Measurements from ENCODE around the gene AHCYL2.
A peak's percentile ranks its signal among the peaks of the same experiment; 100 is the strongest.
"Not testable (repeated sequence)": the region's sequence is repeated elsewhere in the genome, so short reads cannot be mapped to it uniquely, and the experiment has no call there.

The AHCYL2 gene

DNA sequence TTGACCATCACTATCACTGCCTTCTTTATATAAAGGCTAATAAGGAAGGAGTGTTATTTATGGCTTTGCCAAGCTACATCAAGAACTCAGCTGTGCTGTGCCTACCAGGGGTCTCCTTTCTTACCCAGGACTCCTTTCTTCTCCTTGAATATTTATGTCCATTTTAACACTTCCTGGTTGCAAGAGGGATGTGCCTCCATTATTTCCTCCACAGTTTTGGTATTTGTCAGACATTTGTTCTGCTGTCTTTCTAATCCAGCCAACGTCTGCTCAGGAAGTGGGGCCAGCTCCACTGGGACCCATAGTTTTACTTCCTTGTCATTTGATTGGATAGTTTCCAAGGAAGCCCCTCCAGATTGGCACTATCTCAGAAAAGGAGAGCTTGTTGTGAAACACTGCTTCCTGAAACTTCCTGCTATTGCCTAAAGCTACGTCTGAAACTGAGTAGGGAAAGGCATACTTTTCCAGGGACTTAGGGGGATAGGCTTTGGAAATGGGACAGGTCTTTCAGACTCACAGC is 202.8 kb downstream of the AHCYL2 start:
- DNase-seq = no peak

DNA sequence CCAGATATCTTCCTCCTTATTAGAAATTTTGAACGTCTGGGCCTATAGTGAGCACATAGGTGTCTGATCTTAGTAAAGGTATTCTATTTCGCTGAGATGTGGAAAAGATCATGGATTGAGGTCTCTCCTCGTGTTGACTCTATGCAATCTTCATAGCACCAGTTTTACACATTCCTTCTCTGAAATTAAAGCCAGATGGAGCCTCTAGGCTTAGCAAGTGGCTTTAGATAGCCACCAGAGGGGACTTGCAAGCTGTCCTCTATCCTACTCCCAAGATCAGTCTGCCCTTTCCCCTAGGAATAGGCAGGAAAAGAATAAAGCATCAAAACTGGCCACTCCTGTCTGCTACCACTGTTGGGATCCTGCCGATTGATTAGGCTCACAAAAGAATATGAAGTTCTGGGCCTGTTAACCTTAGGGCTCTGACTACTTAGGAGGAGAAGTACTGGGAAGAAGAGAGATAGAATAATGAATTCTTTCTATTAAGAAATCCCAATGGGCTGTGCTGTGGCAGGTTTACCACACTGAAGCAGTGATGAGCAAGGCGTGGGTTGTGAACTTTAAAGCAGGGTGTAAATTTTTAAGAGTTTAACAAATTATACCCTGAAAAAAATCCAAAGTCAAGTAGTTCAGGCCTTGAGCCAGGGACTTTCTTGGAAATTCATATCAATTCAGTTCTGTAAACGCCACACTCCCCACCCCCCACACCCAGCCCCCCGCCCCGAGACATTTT is 207.2 kb downstream of the AHCYL2 start:
- peak; percentile 42 for DNase-seq

DNA sequence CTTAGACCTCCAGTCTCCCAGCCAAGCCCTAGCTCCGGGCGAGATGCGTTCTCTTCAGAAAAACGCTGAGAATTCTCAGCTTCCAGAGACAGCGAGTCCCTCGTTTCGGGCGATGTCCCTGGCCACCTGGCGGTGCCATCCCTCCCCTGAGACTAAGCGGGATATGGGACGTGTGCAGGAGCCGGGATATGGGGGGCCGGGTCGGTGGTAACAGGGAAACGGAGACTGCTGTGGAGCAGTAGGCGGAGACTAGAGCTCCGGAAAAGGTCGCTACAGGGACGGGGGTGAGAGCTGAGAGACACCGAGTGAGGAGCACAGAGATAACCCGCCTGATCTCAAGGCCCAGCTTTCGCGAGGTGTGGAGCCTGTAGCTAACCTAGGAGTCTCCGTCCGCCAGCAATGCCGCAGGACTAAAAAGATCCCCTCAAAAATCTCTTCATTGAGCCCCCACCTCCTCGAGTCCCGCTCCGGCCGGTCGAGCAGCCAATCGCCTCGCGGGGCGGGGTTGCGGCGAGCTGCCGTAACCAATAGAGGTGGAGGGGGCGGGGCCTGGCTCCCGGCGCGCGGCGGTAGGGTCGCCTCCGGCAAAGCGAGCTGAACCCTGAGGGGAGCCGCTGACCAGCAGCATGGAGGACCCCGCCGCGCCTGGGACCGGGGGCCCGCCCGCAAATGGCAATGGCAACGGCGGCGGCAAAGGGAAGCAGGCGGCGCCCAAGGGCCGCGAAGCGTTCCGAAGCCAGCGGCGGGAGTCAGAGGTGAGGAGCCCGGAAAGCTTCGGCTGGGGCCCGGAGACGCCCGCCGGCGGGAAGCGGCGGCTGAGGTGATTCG is 209.2 kb downstream of the AHCYL2 start, which contains the start of gene STRIP2:
STRIP2 (plus strand) TSS at position 586 of the 828 bp plus-strand sequence; CDS start at position 627, 41 bp downstream.
- DNase-seq = peak; percentile 78

DNA sequence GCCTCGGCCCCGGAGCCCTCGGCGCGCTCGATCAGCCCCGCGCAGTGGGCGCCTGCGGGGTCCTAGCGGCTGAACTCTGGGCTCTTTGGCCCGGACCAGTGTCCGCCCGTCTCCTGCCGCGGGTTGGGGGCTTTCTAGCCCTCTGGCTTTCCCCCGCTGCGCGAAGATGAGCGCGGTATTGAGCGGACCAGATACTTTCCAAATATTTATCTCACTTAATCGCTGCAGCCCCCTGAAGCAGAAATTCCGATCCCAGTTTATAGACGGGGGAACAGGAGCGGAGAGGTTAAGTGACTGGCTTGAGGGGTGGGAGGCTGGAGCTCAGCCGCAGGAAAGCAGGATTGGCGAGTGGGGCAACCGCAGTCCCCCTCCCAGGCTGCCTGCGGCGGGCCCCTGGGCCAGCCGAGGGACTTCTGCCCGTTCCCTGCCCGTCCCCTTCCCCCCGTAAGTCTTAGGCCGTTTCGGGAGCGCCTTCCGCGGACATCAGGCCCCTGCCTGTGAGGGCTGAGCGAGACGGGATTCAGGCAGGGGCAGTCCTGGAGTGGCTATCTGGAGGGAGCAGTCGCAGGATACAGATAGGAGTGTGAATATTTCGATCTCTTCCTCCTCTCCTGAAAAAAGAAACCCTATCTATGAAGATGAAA is 210.0 kb downstream of the AHCYL2 start:
- peak; percentile 5 for DNase-seq

DNA sequence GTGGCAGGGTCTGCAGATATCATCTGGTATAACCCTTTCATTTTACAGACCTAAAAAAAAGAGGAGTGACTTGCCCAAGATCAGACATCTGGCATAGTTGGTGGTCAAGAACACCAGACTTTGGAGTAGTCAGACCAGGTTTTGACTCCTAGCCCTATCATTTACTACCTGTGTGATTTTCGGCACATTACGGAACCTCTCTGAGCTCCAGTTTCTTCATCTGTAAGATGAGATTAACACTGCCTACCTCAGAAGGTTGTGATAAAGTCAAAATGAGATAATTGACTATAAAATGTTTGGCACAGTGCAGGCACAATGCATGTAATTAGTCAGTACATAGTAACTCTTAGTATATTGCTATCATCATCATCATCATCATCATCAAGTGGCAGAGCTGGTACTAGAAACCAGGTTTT is 210.6 kb downstream of the AHCYL2 start:
- no peak for DNase-seq

DNA sequence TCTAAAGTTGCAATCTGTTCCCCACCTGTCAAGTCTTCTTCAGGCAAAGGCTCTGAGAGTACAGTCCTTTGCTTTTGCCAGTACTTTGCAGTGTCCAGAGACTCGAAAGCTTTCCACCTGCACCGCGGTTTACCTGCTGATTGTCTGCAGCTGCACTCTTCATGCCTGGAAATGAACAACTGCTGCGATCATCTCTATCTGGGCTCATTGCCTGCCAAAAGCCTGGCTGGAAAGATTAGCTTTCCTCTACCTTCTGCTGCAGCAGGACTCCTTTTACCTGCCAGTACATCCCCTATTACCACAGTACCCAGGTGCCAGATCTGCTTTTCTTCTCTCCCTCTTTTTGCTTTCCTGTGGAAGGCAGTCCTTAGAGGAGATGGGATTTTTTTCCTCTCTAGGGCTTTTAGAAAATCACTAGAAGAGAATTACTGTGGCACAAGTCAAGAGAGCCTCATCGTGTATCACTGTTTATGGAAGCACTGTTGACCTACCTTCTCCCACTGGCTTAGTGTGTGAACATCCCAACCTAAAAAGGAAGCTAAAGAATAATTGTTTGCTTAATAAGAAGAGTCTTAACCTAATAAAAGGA is 211.6 kb downstream of the AHCYL2 start:
- no peak for DNase-seq

DNA sequence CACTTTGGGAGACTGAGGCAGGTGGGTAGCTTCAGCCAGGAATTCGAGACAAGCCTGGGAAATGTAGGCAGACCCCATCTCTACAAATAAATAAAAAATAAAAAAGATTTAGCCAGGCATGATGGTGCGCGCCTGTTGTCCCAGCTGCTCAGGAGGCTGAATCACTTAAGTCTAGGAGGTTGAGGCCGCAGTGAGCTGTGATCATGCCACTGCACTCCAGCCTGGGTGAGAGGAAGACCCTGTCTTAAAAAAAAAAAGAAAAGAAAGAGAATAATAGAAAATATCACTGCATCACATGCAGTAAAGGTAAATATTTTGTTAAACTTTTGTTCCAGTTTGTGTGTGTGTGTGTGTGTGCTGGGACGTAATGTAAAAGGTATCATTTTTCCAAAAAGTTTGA is 212.4 kb downstream of the AHCYL2 start:
- DNase-seq = no peak

DNA sequence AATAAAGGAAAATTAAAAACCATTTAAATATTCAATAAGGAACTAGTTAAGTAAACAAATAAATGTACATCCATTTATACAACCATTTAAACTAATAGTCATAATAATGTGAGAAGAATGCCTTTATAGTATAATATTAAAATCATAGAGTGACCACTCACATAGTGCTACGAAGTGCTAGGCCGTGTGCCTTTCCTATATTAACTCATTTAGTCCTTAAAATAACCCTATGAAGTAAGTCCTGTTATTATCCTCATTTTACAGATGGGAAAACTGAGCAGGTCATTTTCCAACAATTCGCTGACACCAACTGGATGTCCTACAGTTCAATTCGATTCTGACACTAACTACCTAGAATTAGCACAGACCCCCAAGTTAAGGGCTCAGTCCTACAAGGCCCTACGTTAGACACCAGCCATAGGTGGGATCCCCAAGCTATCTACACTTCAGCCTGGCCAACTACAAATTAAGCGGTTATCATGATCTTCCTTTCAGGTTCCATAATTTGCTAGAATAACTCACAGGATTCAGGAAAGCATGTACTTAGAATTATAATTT is 213.5 kb downstream of the AHCYL2 start:
- no peak for DNase-seq

DNA sequence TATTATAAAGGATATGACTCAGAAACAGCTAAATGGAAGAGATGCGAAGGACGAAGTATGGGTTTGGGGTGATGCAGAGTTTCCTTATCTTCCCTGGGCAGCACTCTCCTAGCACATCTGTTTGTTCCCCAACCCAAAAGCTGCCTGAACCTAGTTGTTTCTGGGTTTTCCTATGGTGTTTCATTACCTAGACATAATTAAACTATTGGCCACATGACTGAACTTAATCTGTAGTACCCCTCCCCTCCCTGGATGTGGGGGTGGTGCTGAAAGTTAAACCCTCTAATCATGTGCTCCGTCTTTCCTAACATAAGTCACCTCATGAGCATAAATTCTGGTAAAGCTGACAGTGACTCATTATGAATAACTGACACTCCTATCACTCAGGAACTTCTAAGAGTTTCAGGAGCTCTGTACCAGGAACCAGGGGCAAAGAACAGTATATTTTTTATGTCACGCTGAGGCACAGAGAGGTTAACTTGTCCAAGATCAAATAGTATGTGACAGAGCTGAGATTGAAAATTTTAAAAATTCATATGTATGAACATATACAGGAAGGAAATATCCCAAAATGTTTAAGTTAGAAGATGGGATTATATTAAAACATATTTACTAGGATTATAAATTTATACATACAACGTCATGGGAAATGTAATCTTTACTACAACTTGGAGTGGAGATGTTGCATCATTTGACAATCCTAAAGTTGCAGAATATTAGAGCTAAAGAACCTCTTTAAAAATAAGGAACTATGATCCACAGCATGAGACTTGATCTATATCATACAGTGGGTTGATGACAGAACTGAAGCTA is 214.2 kb downstream of the AHCYL2 start:
- peak; percentile 29 for DNase-seq

DNA sequence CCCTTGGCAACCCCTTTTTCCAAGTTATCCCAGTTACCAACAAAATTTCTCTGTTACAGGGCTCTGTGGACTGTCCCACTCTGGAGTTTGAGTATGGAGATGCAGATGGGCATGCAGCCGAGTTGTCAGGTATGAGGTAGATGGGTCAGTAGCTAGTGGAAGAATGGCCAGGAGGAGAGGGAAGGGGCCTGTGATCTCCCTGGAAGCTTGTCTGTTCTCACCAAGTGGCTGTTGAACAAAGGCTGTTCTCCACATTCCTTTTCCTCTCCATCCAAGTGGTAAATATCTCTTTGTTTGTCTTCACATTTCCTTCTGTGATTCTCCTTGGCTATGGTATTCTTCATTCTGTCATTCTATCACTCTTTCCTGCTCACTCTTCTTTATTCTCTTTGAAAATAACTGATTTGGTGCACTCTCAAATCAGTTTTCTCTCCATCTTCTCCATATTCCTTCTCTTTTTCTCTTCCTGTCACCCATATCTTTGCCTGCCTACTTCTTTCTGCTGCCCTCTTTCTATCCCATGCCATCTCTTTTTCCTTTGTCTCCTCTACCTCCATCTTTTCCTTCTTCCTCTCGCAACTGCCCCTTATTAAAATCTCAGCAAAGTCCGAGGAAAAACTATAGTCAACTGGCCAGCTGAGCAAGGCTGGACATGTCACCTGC is 215.3 kb downstream of the AHCYL2 start:
- DNase-seq = no peak

DNA sequence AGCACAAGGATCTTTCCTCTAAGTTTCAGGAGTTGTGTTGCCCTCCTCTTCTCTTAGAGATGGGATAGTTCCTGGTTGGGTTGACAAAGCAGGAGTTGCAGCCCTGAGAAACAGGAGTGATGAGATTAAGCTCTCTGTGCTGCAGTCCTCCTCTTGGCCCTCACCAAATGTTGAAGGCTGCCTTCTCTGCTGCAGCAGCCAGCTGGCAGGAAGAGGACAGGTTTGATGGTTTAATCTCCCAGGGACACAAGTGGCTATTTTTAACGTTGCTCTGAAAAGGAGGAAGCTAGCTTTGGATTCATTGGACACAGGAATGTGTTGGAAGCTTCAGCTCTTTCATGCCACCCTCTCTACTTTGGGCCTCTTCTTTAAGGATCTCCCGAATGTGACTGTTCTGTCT is 218.8 kb downstream of the AHCYL2 start:
- no peak for DNase-seq

DNA sequence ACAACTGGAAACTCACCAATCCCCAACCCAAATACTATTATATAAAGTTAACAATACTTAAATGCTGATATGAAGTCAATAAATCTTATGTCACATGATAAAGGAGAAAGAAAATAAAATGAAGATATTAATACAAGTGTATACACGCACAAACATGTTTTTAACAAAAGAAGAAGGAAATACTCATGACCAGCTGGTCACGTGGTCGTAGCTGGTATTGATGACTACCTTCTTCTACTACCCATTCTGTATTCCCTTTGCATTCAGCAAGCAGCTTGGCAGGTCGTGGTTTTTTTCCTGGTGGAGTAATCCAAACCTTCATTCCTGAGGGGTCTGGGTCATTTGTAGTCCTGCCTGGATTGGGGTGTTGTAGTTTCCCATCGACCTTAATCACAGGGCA is 219.9 kb downstream of the AHCYL2 start:
- DNase-seq = not testable (repeated sequence)

DNA sequence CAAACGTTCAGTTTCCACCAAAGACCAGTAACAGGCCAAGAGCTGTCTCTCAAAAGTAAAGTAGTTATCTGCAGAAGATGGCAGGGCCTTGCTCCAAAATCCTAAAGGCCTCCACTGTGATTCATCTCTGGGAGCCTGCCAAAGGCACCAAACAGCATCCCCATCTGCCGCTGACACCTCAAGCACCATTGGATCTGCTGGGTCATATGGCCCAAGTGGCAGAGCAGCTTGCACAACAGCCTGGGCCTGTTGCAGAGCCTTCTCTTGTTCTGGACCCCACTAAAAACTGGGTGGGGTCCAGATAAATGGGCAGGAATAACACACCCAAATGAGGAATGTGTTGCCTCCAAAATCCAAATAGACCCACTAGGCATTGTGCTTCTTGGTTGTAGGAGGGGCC is 222.1 kb downstream of the AHCYL2 start:
- DNase-seq = peak; percentile 20

DNA sequence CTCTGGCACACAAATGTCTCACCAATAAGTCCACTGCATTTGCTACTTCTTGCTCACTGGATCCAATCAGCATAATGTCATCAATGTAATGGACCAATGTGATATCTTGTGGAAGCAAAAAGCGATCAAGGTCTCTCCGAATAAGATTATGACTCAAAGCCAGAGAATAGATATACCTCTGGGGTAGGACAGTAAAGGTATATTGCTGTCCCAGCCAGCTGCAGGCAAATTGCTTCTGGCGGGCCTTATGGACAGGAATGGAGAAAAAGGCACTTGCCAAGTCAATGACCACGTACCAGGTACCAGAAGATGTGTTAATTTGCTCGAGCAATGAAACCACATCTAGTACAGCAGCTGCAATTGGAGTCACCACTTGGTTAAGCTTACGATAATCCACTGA is 222.6 kb downstream of the AHCYL2 start:
- DNase-seq = not testable (repeated sequence)

DNA sequence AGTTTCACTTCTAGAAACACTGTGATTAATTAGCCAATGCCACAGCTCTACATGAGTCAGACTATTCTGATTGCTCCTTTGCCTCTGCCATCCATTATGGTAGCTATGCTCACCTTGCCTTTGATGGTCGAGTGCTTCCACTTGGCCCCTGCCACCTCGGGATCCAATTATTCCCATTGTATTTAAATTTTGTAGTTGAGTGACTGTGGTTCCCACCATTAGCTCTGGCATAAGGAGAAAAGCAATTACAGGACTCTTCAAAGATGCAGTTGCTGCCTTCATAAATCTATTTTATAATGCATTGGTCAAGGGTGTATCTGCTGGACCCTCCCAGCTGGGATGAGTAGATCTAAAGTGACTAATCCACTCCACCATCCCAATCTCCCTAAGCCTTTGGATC is 223.8 kb downstream of the AHCYL2 start:
- not testable (repeated sequence) for DNase-seq

DNA sequence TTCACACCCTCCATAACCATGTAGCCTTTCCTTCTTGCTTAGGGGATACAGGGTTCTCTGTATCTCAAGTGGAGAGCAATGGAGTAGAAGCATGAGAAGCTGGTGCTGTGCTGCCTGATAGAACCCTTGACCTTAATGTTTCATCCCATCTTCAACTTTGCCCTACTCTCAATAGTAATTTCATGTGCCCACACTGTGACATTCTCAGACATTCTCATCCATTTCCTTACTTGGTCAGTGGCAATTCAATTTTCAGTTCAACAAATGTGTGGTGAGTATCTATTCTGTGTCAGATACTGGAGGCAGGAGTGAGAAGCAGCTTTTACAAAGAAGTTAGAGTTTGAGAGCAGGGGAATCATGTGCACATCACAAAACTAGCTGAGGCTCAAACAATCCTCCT is 225.5 kb downstream of the AHCYL2 start:
- no peak for DNase-seq

DNA sequence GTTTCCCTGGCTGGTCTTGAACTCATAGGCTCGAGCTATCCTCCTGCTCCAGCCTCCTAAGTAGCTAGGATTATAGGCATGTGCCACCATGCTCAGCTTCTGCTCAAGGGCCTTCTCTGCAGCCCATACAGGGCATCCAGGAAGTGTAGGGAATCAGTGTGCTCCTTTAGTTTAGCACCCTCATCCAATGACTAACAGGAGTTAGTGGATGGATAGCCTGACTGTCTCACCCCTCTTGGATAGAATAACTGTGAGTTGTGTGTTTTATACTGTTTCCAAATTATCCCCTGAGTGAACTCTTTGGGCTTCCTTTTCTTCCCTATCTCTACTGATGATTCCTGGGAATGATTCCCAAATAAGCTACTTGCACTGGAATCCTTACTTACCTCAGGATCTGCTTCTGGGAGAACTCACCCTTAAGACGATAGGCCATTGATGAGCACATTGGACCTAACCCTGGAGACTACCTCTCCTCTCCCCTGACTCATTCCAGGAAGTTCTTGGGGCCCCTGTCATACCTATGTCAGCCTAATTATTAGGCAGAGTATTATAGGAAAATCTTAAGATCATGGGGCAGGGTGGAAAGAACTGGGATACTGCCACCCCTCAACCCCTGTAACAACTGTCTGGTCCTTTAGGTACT is 227.9 kb downstream of the AHCYL2 start:
- no peak for DNase-seq

DNA sequence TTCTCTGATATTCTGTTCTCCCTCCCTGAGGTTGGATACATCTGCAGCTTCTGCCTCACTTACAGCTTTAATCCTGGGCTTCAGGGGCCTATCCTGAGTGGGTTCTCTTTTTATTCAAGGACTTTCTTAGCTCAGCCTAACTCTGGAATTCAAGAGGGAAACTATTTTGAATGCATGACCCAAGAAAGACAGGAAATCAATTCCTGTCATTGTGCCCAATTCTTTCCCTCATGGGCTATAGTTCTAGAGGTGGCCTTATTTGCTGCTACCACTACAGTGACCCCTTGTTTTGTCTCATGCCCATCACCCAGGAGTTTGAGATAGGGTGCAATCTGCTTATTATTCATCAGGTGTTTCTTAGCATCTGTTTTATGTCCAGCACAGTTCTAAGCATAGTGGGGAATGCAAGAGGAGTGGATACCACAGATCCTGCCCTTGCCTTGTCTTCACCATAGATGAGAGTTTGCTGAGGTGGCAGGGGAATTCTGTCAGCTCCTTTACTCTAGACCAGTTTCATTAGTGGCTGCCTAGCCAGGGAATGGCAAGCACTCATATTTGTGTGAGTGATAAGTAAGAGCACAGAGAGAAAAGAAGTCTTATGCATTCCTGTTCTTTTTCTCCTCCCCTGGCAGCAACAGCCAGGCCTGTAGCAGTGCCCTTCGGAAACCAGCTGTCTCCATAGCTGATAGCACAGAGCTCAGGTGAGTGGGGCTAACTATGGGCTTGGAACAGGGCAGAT is 228.8 kb downstream of the AHCYL2 start:
- DNase-seq = no peak

DNA sequence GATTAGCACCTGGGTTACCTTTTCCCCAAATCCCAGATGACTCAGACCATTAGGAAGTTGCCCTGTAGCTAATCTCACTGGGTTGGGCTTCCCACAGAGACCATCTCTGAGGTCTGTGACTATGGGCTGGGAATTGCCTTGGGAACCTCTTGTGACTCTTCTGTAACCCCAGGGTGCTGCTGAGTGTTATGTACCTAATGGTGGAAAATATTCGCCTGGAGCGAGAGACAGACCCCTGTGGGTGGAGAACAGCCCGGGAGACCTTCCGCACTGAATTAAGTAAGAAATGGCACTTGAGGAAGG is 229.4 kb downstream of the AHCYL2 start:
- DNase-seq = no peak

DNA sequence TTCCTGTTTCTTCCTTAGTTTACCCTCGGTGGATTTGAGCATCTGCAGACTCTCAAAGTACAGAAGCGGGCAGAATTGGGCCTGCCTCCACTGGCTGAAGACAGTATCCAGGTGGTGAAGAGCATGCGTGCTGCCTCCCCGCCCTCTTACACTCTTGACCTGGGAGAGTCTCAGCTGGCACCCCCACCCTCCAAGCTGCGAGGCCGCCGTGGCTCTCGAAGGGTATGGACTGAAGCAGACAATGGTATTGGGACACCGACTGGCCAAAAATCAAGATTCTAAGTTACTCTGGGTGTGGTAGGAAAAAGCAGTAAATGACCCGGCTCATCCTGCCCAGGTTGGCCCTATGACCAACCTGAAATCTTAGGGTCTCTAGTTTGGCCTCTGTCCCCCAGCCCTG is 231.6 kb downstream of the AHCYL2 start:
- DNase-seq = no peak

All from fibroblast of skin of scalp (primary cell).